HG03378 (cell line): ENCODE measurements around the gene IFNL3.
"Not testable (repeated sequence)": the region's sequence is repeated elsewhere in the genome, so short reads cannot be mapped to it uniquely, and the experiment has no call there.

ENCODE experiments used
- ATAC-seq: cut with Tn5 transposase; IDR thresholded peaks from one replicate; pipeline ENCODE4 v1.9.1; 2021; ENCODE audit warnings: mild to moderate bottlenecking, moderate library complexity; ENCODE audit not compliant: unreplicated experiment

The IFNL3 gene

GRCh38 chr19:39218230-39219007 lies 26.4 kb downstream of the IFNL3 start:
- ATAC-seq = no peak

- no peak for ATAC-seq
These were observed 27.7 kb downstream of the IFNL3 start for GRCh38 chr19:39217094-39217493.

GRCh38 chr19:39215323-39215722 lies 29.5 kb downstream of the IFNL3 start:
- not testable (repeated sequence) for ATAC-seq

- no peak for ATAC-seq
These were observed 32.4 kb downstream of the IFNL3 start for GRCh38 chr19:39212375-39212742.

GRCh38 chr19:39211731-39212374 lies 33.0 kb downstream of the IFNL3 start:
- no peak for ATAC-seq

GRCh38 chr19:39209196-39209595 lies 35.6 kb downstream of the IFNL3 start:
- ATAC-seq = no peak

- ATAC-seq = no peak
These were observed 36.5 kb downstream of the IFNL3 start for GRCh38 chr19:39208175-39208795.

- ATAC-seq = no peak
These were observed 37.4 kb downstream of the IFNL3 start for GRCh38 chr19:39207293-39207836.

- ATAC-seq = no peak
These were observed 38.7 kb downstream of the IFNL3 start for GRCh38 chr19:39206122-39206521.

- no peak for ATAC-seq
These were observed 39.4 kb downstream of the IFNL3 start for GRCh38 chr19:39205449-39205764.

- ATAC-seq = no peak
These were observed 41.1 kb downstream of the IFNL3 start, which contains the start of gene SYCN for GRCh38 chr19:39203372-39204341. TSS of gene SYCN (minus strand) at chr19:39204263. CDS start at chr19:39204254, 9 bp downstream.

GRCh38 chr19:39202998-39203355 lies 41.8 kb downstream of the IFNL3 start:
- no peak for ATAC-seq

- no peak for ATAC-seq
These were observed 44.0 kb downstream of the IFNL3 start for GRCh38 chr19:39200803-39201115.

- ATAC-seq = no peak
These were observed 44.6 kb downstream of the IFNL3 start for GRCh38 chr19:39200066-39200802.

GRCh38 chr19:39199025-39199424 lies 45.8 kb downstream of the IFNL3 start:
- ATAC-seq = no peak

- ATAC-seq = no peak
These were observed 47.0 kb downstream of the IFNL3 start for GRCh38 chr19:39197808-39198207.

GRCh38 chr19:39196860-39197562 lies 47.8 kb downstream of the IFNL3 start, which contains the start of gene NCCRP1:
TSS of gene NCCRP1 (plus strand) at chr19:39196964. CDS start at chr19:39196983, 19 bp downstream.
- no peak for ATAC-seq

- ATAC-seq = no peak
These were observed 48.5 kb downstream of the IFNL3 start for GRCh38 chr19:39196320-39196719.

- no peak for ATAC-seq
These were observed 49.1 kb downstream of the IFNL3 start for GRCh38 chr19:39195755-39196154.
